HG03439 (cell line): ENCODE results near the gene ZFYVE28.
"Not testable (repeated sequence)": the region's sequence is repeated elsewhere in the genome, so short reads cannot be mapped to it uniquely, and the experiment has no call there.

Experiments used
- ATAC-seq: cut with Tn5 transposase; IDR thresholded peaks from one replicate; pipeline ENCODE4 v1.9.1; 2021; ENCODE audit warnings: mild to moderate bottlenecking, moderate library complexity; ENCODE audit not compliant: unreplicated experiment

Gene ZFYVE28

GRCh38 chr4:2275546-2276251 is 142.7 kb downstream of the ZFYVE28 start:
- no peak for ATAC-seq

- ATAC-seq = not testable (repeated sequence)
Observed at GRCh38 chr4:2275044-2275397, 143.4 kb downstream of the ZFYVE28 start.

DNA sequence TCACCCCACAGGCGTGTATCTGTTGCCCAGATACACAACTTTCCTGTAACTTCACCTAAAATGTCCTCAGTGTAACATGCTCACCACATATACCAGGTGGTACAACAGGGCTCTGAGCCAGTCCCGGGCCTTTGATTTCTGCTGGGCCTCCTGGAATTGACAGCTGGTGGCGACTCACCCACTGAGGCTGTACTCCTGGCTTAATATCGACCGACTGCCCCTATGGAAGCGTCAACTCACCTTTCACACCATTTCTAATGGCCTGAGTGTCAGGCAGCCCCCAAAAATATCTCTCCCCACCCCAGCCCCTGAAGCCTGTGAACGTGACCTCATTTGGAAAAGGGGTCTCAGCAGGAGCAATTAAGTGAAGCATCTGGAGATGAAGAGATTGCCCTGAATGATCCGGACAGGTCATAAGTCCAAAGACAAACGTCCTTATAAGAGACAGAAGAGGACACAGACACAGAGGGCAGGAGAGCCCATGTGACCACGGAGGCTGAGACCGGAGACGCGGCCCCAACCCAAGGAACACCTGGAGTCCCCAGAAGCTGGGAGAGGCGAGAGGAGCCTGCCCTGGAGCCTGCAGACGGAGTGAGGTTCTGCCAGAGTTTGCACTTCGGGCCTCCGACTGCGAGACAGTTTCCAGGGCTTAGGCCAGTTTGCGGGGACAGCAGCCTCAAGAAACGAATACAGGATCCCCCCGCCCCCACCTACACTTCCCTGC is 144.0 kb downstream of the ZFYVE28 start:
- ATAC-seq = no peak

DNA sequence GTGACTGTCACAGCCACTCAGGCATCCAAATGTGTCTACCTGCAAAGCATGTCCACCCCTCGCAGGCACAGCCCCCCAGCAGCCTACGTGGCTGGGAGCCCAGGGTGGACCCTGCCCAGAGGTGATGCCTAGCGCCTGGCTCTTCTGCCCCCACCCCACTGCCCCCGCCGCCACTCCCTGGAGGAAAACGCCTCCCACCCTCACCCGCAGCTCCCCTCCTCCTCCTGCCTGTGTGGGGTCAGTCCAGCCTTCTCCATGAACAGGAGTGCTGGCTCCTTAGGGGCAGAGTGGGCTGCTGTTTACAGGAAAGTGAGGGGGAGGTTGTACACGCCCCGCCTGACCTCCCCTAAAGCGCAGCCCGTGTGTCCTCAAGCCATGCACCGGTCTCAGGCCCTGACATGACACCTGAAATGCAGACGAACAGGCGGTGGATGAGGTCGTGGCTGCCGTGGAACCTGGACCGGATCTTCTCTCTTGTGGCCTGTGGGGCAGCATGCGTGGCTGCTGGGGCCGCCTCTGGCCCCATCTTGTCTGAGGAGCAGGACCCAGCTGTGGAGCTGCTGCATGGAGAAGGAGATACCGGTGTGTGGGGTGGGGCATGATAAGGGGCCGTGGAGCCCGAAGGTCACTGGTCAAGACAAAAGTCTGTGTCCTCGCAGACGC is 144.7 kb downstream of the ZFYVE28 start:
- ATAC-seq = no peak

DNA sequence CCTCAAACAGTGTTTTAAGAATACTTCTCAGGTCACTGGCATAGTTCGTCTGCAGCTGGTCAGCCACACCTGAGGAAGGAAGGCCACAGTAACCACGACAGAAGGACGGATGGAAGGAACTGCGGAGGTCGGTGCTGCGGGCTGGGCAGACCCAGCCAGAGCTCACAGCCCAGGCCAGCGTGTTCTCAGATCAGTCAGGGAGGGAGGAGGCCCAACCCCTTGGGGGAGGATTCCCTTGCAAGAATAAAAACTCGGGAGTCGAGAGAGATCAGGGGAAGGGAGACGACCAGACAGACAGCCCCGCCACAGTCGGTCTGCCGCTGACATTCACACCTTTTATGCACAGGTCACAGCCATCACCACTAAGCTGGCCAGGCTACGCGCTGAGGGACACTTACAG is 145.2 kb downstream of the ZFYVE28 start:
- ATAC-seq = no peak

GRCh38 chr4:2272828-2273120 is 145.7 kb downstream of the ZFYVE28 start:
- ATAC-seq = no peak

DNA sequence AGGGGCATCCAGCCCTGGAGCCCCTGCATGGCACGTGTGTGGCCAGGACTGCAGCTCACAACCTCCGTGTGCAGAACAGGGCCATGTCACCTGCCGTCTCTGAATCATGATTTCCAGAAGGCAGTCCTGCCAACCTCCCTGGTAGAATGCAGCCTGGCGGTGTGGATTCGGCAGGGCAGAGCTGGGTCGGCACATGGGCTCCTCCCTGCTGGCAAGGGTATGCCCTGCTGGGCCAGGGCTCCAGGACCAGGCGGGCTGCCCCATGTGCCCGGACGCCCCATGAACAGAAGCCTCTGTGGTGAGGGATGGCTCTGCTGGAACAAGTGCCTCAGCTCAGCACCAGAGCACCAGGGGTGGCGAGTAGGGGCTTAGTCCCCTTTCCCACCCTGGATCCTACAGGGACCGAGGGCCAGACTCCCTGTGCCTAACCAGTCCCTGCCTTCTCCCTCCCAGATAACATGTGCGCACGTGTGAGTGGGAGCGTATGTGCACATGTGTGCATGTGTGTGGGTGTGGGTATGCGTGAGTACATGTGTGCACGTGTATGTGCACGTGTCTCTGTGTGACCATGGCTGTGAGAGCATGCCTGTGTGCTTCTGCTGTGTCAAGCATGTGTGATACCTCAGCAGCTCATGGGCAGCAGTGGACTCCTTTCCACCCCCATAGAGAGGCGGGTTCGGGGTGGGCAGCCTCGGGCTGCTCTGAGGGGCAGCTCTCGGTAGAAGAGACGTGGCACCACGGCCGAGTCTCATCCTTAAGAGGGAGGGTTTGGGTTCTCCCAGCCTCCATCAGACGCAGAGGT is 146.2 kb downstream of the ZFYVE28 start:
- no peak for ATAC-seq

GRCh38 chr4:2271279-2272025 is 147.0 kb downstream of the ZFYVE28 start:
- no peak for ATAC-seq

DNA sequence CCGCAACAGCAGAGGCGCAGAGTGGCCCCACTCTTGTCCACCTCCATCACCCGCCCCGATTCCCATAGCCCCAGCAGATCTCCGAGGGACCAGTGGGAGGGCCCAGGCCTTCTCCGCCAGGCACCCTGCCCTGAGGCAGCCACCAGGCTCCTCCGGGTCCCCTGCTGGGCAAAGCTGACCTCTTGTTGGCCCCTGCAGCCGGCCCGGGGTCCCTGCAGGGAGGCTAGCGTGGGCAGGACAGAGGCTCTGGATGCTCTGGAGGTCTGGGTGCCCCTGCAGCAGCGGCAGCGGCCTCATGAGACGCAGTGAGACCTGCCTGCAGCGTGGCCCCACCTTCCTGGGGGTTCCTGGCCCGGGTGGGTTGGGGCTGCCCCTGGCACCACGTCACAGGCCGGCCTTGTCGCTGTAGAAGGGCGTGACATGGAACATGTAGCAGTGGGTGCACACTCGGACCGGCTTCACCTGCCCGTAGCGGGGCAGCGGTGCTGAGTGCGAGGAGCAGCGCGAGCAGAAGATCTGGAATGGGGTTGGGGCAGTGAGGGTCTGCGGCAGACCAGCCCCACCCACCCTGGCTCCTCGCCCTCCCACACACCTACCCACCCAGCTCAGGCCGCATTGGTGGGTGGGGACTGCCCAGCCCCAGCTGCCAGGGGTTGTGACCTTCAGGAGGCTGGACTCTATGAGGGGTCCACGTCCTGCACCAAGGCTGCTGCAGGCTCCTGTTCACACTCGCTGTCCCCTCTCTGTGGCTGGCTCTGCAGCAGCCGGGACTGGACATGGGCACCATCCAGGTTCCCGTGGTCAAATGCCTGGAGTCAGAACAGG is 147.9 kb downstream of the ZFYVE28 start:
- no peak for ATAC-seq

DNA sequence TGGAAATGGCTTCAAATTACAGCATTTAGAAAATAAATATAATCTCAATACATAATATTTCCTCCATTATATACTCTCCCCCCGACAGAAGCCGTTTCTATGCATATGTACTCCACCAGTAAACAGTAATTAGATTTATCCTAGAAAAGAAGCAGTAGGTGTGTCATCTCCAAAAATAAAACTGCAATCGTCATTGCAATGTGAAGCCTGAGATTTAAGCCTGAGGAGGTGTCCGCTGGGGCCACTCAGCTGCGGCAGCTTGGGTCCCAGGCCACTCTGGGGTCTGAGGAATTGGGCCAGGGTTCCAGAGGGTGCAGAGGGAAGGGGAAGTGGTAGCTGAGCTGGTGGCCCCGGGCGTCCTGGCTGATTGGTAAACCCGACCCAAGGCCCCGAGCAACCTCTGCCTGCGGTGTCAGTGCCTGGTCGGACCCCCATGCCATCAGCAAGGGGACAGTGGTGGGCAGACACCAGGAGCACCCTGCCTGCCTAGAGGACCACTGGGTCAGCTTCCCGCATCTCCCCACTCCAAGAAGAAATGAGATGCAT is 148.8 kb downstream of the ZFYVE28 start:
- ATAC-seq = no peak

GRCh38 chr4:2269206-2269531 is 149.3 kb downstream of the ZFYVE28 start:
- no peak for ATAC-seq

GRCh38 chr4:2268357-2269205 is 149.9 kb downstream of the ZFYVE28 start:
- ATAC-seq = no peak

DNA sequence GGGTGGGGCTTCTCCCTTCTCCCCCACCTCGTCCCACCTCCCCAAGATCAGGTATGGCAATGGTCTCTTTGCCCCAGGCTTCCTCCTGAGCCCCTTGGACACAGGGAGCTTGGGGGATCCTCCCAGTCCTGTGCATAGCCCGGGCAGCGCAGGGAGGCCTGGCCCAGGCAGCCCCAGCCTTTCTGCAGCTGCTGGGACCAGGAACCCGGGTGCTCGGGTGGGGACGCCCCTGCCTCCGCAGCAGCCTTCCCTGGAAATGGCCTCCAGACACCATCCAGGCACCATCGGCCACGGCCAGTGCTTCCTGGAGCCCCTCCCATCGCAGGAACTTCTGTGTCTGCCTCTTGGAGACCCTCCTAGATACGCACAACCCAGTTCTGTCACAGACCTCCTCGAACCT is 150.6 kb downstream of the ZFYVE28 start:
- ATAC-seq = no peak

GRCh38 chr4:2267320-2267811 is 151.1 kb downstream of the ZFYVE28 start:
- no peak for ATAC-seq

GRCh38 chr4:2266821-2267220 is 151.6 kb downstream of the ZFYVE28 start:
- no peak for ATAC-seq

DNA sequence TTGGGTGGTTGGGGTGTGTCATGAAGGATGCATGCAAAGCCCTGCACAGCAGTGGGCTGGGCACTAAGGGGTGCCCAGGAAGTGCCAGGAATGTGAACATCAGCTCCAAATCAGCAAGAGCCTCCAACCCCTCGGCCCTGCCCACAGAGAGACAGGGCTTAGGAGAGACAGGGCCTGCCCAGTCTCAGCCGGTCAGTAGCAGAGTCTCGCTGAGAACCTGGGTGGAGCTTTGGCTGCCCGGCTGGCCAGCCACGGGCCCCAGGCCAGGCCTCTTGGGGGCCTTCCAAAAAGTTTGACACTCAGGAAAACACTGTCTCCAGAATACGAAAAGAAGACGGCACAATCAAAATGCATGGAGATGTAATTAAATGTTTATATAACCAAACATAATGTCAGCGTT is 152.3 kb downstream of the ZFYVE28 start:
- no peak for ATAC-seq

- no peak for ATAC-seq
Observed at GRCh38 chr4:2265113-2266110, 153.0 kb downstream of the ZFYVE28 start.
